HG03103 (cell line): ENCODE measurements around the gene GCNT2.
"Not testable (repeated sequence)": the region's sequence is repeated elsewhere in the genome, so short reads cannot be mapped to it uniquely, and the experiment has no call there.

Experiments used
- ATAC-seq: cut with Tn5 transposase; IDR thresholded peaks from one replicate; pipeline ENCODE4 v1.9.1; 2021; ENCODE audit warnings: low read depth; ENCODE audit not compliant: unreplicated experiment

Gene GCNT2

GRCh38 chr6:10521104-10521808, at the start of gene GCNT2:
GCNT2 (plus strand) TSS chr6:10521351; CDS start chr6:10528912, 7,561 bp downstream.
- ATAC-seq = peak; percentile 39

DNA sequence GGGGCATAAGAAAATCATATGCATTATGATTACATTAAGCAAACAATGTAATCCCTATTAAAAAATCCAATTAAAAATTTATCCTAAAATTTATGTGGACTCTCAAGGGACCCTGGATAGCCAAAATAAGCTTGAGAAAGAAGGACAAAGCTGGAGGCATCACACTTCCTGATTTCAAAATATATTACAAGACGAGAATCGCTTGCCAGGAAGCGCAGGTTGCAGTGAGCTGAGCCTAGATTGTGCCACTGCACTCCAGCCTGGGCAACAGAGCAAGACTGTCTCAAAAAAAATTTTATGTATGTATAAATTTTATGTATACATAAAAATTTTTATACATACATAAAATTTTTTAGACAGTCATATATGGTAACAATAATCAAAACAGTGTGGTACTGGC, 48.5 kb upstream of the GCNT2 start:
- no peak for ATAC-seq

DNA sequence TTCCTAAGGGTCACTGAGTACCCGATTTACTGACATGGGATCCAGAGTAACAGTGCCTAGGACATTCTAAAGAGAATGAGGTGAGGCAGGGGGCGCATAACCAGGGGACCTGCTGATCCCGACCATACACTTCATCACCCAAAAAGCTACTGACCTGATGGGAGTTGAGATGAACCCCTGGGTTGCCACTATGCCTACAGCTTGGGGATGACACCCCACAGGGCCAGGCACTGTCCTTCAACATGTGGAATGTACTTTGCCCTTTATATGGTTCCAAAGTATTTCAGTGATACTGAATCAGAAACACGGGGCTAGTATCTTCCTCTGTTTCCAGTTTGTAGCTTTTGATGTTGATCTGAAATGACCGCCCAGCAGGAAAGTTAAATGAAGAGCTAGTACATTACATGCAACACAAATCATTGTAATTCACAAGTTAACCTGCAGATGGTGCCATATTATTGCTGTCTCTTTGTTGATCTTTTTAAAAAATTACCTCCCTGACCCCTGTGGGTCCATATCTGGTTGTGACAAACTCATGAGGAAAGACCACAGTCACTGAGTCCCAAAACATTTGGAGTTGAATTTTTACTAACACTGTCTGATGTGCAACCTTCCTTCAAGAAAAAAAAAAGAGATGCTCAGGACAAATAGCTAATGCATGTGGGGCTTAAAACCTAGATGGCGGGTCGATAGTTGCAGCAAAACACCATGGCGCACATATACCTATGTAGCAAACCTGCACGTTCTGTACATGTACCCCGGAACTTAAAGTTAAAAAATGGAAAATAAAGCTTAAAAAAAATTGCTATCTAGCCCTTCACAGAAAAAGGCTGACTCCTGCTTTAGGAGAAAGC, 42.7 kb upstream of the GCNT2 start:
- no peak for ATAC-seq

GRCh38 chr6:10479939-10480700, 41.0 kb upstream of the GCNT2 start:
- ATAC-seq = no peak

GRCh38 chr6:10481101-10481500, 40.0 kb upstream of the GCNT2 start:
- no peak for ATAC-seq

GRCh38 chr6:10482636-10483257, 38.4 kb upstream of the GCNT2 start:
- ATAC-seq = no peak

DNA sequence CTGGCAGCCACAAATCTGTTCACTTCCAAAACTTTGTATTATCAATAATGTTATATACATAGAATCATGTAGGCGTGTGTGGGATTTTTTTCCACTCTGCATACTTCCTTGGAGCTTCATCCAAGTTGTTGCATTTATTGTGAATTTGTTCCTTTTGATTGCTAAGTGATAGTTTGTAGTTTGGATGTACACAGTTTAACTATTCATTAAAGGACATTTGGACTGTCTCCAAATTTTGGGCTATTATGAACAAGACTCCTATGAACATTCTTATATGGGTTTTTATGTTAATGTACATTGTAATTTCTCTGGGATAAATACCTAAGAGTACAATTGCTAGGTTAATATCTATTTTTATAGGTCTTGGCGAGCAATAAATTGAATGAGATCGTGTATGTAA, 36.2 kb upstream of the GCNT2 start:
- ATAC-seq = no peak

GRCh38 chr6:10485406-10485805, 35.7 kb upstream of the GCNT2 start:
- no peak for ATAC-seq

DNA sequence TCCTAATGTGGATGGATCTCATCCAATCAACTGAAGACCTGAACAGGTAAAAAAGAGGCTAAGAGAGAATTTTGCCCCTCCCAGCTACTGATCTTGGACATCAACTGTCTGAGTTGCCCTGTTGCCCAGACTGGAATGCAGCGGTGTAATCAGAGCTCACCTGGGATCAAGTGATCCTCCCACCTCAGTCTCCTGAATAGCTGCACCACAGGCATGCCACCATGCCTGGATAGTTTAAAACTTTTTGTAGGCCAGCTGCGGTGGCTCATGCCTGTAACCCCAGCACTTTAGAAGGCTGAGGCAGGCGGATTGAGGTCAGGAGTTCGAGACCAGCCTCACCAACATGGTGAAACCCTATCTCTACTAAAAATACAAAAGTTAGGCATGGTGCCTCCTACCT, 34.9 kb upstream of the GCNT2 start:
- no peak for ATAC-seq

DNA sequence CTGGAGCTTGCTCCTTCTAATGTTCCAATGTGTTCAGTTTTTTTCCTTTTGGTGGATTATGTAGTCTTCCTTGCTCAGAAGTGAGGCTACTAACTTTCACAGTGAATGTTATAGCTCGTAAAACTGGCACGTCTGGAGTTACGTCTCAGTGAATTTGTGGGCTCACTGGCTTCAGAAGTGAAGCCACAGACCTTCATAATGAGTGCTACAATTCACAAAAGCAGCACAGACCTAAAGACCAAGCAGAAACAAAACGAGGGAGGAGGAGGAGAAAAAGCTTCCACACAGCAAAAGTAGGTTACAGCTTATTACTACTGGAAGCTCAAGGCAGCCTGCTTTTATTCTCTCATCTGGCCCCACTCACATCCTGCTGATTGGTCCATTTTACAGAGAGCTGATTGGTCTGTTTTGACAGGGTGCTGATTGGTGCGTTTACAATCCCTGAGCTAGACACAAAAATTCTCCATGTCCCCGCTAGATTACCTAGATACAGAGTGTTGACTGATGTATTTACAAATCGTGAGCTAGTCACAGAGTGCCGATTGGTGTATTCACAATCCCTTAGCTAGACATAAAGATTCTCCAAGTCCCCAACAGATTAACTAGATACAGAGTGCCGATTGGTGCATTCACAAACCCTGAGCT, 34.1 kb upstream of the GCNT2 start:
- not testable (repeated sequence) for ATAC-seq

DNA sequence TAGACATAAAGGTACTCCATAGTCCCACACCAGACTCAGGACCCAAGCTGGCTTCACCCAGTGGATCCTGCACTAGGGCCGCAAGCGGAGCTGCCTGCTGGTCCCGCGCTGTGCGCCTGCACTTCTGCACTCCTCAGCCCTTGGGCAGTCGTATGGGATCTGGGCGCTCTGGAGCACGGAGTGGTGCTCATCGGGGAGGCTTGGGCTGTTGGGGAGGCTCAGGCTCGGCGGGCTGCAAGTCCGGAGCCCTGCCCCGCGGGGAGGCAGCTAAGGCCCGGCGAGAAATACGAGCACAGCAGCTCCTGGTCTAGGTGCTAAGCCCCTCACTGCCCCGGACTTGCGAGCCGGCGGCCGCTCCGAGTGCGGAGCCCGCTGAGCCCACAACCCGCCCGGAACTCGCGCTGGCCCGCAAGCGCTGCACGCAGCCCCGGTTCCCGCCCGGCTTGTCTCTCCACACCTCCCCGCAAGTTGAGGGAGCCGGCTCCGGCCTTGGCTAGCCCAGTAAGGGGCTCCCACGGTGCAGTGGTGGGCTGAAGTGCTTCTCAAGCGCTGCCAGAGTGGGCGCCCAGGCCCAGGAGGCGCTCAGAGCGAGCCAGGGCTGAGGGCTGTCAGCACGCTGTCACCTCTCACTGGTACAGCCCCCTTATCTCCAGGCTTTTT, 33.4 kb upstream of the GCNT2 start:
- no peak for ATAC-seq

- ATAC-seq = no peak
Measured at GRCh38 chr6:10491463-10491862, 29.7 kb upstream of the GCNT2 start.

GRCh38 chr6:10491905-10492304, 29.2 kb upstream of the GCNT2 start:
- ATAC-seq = not testable (repeated sequence)

DNA sequence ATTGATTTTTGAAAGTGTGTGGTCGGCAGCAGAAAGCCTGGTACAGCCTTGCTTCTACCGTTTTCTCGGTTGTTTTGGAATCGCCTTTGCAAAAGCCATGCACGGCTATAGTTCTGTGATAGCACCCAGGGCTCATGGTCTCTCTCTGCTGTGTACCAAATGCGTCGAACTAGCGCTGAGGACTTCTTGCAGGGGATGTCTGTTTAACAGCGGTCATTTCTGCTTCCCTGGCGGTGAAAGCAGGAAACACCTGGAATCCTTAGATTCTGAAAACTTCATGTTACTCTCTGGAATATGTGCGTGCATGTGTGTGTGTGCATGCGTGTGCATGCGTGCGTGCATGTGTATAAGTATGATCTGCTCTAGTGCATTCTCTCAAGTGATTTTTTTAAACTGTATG, 26.1 kb upstream of the GCNT2 start:
- ATAC-seq = no peak

GRCh38 chr6:10505529-10505928, 15.6 kb upstream of the GCNT2 start:
- ATAC-seq = no peak

DNA sequence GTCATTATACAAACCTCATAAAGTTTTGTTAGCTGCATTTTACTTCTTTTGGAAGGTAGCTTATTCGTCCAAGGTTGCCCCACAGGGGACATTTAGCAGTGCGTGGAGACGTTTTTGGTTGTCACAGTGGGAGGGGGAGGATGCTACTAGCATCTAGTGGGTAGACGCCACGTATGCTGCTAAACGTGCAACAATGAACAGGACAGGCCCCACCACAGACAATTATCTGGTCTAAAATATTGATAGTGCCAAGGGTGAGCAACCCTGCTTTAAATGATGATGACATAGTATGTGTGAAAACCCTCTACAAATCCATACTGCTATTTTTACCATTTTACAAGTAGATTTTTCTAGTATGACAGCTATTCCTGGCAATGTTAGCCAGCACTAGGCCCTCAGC, 13.9 kb upstream of the GCNT2 start:
- no peak for ATAC-seq

DNA sequence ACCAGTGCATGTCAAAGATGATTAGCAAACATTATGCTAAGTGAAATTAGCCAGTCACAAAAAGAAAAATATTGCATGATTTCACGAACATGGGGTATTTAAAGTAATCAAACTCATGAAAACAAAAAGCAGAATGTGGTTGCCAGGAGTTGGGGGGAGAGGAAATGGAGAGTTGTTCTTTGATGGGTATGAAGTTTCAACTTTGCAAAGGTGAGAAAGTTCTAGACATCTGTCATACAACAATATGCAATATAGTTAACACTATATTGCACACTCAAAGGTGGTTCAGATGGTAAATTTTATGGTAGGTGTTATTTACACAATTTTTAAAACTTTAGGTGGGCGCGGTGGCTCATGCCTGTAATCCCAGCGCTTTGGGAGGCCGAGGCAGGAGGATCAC, 13.4 kb upstream of the GCNT2 start:
- ATAC-seq = no peak

DNA sequence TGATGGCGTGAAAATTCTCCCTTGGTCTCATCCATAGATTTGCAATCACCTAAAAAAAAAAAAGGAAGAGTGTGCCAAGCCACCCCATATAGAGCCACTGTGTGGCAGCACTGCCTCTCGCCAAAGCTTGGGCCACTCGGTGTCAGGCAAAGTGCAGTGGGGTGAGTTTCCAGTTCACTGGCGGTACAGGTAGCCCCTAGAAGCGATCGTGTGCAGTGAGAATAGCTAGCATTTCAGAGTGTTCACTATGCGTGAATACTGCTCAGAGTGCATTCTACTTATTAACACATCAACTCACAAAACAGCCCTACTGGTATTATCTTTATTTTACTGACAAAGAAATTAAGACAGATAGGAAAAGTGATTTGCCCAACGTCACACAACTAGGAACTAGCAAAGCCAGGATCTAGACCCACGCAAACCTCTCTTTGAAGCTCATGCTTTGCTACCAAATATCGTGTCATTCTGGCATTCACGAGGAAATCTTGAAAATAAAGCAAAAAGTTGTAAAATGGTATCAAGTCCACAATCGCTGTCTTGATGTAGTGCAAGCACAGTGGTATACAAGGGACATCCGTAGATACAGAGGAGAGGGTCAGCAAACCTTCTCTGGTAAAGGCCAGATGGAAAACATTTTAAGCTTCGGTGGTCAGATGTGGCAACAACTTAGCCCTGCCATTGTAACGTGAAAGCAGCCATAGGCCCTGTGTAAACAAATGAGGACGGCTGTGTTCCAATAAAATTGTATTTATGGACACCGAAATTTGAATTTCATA, 10.4 kb upstream of the GCNT2 start:
- peak; percentile 92 for ATAC-seq

GRCh38 chr6:10511477-10511876, 9.7 kb upstream of the GCNT2 start:
- ATAC-seq = no peak
